HG02642 (cell line): ENCODE results near the gene VTI1A.

Source experiments
- ATAC-seq: cut with Tn5 transposase; IDR thresholded peaks from one replicate; pipeline ENCODE4 v1.9.1; 2021; ENCODE audit warnings: mild to moderate bottlenecking; ENCODE audit not compliant: unreplicated experiment, poor library complexity

VTI1A gene

DNA sequence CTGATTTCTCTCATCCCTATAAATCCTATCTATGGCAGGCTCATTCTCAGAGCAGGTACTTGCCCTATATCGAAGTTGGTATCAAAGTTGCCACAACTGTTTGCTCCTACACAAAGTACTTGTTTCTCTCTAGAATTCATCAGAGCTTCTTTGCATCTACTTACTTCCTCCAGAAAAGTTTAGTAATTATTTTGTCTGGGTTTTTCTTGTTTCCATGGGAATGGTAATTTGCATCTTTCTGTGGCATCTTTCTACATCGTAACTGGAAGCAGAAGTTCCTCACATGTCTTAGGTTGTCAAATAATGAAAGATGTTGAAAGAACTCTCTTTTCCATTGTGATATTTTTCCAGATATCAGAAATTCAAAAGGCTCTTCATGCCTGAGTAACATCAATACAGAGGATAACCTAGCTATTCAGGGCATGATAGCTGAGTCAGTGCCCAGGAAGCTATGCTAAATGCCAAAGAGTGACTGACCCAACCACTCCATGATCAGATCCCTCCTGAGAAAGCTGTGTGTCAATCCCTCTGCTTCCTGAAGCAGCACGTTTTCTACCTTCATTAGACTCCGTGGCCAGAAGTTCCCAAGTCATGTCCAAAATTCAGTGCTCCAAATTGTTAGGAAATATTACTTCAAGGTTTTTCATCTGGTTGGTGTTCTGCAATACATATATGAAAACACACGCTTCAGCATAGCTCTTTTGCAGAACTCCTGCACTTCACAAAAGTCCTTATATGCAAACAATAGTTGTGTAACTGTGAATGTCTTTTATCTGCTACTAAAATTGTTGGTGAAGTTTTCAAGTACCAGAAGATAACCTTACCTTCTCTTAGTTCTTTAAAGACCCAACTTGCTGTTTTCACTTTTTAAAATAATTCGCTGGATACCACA lies 216.5 kb downstream of the VTI1A start:
- ATAC-seq: no peak

DNA sequence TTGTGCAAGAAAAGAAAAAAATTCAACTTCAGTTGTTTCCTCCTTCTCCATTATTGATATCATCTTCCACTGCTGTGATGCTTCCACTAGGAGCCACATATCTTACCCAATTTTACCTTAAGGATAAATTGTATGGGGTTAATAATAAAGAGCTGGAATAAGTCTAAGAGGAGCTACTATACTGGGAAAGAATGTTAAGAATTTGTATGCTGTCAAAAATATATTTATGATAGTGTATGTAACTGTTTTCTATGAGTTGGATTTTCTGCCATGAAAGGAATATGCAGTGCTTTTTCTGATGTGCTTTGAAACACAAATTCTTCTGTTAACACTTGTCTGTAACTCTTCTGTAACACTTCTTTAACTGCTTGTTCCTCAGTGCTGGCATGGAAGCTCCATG lies 219.1 kb downstream of the VTI1A start:
- ATAC-seq: no peak

DNA sequence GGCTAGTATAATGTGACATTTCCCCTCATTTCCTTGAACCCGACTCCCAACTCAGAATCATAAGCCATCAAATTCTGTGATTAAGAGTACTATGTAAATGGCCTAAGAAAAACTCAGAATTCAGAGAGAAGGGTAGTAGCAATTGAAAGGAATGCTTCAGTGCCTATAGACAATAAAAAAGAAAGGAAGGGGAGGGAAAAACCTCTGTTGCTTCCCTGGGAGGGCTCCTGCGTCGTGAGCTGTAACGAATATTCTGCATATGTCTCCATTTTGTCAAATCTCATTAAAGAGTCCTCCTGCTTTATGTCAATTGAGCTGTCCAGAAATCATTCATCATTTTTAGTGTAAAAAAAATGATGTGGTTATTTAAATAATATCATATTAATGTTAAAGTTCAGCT lies 223.0 kb downstream of the VTI1A start:
- ATAC-seq: no peak

DNA sequence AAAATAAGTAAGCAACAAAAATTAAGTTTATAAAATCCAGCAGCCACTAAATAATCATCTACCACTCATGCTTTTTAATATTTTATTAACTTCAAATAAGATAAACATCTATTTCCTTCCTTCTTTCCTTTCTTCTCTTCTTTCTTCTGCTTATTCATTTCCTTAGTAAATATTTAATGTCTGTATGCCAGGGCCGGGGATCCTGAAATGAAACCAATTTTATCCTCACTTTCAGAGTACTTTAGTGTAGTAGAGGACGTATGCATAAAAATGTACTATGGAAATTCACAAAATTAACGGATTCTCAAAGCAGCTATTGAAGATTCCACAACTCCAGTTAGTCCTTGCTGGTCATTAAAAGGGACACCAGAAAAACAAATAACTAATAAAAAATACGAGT lies 224.7 kb downstream of the VTI1A start:
- no peak for ATAC-seq

DNA sequence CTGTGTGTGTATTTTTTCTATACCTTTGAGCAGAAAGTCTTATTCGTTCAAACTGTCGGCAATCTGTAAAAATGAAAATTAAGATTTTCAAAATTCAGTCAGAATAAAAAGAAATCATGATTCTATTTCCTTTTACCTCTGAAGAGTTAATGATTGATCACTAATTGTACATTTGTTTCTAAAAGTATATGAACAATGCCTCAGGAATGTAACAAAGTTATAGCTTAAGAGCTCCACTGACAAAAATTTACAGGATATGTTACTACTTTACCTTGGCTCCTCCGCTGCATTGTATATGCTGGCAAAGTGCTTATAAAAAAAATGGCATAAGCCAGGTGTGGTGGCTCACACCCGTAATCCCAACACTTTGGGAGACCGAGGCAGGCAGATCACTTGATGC lies 225.7 kb downstream of the VTI1A start:
- ATAC-seq: no peak

DNA sequence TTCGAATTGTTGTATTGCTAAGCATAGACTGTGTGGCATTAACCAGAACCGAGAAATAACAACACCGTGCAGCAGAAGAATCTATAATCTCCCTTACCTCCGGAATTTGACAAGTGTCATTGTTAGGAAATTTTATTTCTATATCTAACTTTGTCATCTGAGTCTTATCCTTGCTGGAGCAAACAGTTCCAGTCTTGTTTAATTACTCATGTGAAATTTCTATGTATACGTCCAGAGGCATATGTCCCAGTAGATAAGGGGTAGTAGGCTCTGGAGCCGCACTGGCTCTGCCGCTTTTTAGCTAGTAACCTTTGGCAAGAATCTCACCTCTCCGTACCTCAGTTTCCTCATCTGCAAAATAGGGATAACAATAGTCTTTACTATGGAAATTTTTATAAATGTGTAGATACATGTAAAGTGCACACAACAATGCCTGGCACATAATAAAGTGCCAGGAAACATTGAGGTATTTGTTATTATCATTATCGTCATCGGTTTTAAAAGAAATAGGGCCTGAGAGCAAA lies 228.6 kb downstream of the VTI1A start:
- ATAC-seq: no peak

DNA sequence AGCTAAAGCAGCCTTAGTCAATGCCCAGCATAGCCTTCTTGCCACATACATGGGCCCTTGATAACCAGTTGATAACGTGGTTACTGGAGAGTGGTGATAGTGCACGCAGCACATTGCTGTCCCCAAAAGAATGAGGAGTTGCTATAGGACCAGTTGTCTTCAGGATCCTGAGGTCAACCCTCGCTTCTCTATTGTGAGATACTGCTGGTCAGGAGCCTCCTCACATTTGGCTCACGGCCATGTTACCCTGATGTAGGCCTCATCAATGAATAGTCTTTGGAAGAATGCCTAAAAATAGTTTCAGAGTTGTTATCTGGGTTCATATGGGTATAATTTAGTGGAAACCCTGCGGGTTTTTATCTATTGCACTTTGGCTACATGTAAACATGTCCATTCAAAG lies 230.7 kb downstream of the VTI1A start:
- no peak for ATAC-seq

DNA sequence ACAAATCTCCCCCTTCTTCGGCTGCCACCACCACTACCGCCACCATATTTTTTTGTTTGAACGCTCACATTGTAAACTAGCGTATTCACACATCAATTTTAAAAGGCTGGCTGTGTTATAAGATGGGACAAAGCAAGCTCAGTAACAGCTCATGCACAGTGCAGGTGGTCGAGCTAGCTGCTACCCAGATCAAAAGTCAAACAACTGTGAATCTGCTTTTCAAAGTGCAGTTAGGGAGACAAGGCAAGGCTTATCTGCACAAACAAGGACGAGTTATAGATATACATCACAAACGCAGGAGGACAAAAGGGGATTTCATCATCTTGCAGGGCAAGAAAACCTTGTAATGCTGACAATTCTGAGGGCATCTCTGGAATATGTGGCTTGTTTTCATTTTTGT lies 231.6 kb downstream of the VTI1A start:
- ATAC-seq: no peak

DNA sequence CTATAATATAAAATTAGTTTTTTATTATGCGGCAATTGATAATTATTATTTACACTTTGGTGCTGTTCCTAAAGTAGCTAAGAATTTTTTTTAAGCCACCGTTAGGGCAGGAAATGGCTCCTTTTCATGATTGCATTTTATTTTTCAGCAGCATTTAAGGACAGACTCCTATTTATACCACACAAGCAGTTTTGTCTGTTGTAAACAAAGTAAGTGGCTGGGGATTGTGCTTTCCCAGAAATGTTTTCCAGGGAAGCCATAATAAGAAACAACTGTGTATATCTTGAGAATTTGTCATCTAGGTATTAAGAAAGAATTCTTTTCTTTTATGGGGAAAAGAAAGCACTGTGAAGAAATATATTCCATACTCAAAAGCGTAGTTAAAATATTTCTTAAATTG lies 232.0 kb downstream of the VTI1A start:
- no peak for ATAC-seq

DNA sequence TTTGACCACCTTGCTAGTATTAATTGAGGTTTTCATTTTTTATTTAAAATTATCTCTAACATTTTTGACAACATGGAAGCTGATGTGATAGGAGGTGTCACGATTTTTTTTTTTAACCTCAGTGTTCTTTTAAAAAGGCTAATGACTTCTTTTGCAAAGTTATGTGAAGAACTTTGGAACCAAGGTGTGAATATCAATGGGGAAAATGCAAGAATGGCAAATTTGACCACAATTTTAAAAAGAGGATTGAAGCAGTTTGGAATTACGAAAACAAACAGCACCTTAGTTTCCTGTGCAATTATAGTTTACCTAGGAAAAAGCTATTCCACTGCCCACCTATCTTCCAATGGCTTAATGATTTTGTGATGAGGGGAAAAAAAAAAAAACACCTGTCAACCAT lies 232.4 kb downstream of the VTI1A start:
- no peak for ATAC-seq

DNA sequence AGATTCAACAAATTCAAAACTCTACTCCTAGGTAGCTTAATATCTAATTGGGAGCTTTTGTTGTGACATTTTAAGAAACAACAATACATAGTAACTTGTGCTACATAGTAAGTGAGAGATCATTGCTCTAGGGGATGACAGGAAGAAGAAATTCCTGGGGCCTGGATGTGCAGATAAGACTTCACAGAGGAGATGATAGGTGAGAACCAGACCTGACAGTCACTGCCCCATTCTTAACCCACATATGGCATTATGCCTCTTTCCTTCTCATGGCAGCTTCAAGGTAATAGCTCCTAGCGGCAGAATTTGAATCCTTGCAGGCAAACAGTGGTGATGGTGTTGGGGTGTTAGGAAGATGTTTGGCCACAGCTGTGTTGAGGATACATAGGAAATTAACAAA lies 233.6 kb downstream of the VTI1A start:
- ATAC-seq: no peak

DNA sequence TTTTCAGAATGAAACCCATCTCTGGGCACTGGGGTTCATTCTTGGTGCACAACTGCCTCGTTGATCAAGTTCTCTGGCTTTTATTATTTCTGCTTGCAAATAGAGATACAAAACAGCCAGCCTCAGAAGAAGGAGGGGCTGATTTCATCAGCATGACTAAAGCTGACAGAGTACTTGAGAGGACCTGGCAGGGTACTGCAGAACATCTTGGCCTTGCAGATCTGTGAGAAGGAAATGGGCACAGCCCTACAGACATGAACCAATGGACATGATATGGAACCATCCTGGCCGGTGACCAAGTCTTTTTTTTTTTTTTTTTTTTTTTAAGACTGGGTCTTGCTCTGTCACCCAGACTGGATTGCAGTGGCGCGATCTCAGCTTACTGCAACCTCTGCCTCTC lies 240.6 kb downstream of the VTI1A start:
- ATAC-seq: no peak

DNA sequence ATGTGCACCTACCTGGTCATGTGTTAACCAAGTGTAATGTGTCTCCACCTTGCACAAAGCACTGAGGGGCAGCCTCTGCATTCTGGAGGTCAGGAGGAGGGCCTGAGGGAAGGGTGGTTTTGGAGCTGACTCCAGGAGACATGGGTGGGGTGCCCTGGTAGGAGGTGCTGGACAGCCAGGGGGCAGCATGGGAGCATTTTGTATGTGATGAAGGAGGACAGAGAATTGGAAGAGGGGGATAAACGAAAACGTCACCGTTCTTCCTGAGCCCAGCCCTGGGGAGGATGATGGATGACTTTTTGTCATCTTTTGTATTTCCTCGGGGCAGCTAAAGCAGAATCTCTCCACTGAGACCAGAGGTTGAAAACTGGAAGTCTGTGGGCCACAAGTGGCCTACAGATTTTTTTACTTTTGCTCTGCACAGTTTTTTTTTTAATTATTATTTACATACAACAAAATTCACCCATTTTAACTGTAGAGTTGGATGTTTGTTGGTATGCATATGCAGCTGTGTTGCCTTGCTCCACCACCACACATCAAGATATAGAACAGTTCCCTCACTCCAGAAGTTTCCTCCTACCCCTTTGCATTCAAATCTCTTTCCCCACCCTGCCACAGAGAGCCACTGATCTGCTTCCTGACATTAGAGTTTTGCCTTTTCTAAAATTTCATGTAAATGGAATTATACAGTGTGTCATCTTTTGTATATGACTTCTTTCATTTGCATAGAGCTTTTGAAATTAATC lies 242.5 kb downstream of the VTI1A start:
- ATAC-seq: no peak

DNA sequence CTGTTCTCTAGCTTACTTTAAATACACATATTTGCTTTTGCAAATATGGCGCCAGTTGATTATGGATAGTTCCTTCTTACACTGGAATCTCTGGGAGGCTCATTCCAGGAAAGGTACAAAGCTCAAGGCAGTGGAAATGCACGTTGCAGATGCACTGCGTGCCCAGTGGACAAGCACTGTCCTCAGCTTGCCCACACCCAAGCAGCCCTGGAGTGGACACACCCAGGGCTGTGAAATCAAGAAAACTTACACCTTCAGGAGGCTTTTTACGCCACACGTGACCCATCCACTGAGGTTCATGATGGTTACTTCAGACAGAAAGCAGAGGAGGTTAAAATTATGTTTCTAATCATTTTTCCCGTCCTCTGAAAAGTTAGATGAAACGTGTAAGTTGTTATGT lies 248.5 kb downstream of the VTI1A start:
- no peak for ATAC-seq

DNA sequence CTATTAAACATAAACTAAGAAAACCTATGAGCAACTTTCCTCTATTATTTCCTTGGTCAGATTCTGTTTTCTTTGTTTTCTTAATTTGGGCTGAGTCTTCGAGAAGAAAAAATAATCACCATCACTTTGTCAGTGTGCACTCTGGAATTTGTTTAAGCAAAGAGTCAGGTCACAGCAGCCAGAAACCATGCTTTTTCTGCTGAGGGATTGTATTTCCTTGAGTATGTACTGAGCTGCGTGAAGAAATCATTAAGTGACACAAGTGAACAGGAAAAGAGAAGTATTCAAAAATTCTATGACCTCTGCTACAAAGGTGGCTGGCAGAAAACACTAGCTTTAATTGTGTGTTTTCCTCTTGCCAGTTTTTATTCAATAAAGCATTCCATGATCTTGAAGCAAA lies 249.6 kb downstream of the VTI1A start:
- ATAC-seq: no peak

DNA sequence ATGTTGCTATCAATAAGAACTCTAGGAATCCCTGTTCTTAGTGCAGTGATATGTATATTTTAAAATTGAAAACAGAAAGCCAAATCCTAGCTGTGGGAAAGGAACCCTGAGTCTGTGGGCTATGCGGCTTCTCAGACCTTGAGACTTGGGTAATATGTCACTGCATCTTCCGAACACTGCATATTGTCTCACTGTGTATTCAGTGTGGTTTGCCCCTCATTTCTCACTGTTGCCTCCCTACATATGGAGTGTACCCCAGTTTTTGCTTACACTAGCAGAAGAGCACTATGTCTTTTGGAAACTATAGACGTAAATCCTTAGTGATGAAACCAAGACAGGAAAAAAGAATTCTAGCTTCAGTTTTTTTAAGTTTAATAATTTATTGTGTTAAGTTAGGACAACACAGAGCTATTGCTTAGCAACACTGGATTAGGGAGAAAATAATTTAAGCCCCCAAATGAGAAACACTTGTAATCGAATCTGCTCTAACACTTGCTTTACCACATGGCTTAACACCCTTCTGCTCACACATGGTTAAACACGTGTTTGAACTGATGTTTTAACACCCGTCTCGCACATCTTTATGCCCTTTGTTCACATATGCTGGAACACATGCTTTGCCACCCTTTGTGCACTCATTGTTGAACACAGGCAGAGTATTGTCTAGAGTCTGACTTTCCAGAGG lies 251.3 kb downstream of the VTI1A start:
- ATAC-seq: no peak

DNA sequence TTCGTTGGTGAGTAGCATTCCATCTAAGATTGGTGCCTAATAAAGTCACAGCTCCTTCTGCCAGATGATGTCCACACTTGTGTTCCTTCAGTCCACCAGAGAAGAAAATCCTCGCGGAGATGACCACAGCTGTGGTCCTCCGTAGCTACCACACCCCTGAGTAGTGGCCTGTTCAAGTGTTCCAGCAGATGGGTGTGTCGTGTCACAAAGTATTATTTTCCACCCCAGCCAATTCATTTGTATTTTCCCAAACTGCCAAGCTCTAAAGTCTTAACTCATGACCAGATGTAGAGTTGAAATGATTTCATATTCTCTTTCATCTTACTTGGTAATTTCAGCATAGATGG lies 251.8 kb downstream of the VTI1A start:
- ATAC-seq: no peak

DNA sequence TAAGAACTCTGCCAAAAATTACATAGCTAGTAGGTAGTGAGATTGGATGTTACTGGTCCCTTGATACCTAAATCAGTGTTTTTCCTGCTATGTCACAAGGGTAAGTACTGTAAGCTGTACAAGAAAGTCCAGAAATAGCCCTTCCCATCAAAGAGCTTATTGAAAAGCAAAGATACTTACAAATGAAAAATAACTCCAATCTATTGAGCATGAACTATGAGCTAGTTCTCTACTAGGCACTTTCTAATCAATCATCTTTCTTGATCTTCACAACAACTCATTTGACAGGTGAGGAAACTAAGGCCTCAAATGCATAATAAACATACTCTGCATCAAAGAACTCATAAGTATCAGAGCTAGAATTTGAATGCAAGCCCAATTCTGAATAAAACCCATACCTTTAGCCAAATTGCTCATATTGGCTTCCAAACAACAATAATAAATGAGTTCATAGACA lies 253.2 kb downstream of the VTI1A start:
- ATAC-seq: no peak

DNA sequence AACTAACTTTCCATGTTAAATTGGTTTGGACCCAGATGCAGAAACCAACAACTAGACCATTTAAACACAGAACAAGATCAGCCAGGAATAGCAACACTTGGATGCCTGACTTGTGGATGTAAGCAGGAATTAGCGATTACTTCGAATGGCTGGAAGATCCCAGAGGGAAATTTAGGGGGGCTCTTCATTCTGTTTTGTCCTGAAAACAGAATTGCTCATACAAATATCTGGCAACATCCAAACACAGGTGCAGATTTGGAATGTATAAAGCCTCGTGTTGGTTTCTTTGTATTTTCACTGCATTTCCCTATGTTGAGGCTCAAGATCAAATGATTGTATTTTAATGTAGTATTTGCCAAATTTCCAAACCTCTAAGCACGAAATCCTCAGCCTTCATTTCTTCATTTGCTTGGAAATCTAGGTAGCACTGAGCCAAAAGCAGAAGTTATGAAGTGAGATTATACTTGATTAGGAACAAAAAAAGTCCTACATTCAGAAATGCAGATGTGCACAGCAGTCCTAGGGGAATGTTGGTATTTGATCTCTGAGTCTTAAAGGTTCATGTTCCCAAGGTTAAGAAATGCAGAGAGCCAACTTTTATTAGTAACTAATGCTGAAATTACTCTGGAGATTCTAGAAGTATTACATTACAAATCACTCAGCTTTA lies 254.3 kb downstream of the VTI1A start:
- ATAC-seq: no peak

DNA sequence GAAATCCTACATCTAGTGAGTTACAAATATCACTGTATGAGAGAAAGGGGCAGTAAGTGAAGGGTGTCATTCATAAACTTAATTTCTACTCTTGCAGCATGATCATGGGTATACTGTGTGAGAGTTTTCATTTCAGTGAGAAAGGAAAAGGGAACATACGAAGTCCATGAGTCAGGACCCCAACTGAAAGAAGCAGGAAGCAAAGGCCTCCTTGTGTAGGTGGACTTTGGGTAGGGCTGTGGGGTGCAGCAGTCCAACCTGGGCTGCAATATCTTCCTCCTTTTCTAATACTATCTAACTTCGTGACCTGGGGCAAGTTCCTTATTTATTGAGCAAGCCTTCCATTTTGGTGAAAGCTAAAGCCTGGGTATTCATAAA lies 254.9 kb downstream of the VTI1A start:
- no peak for ATAC-seq

DNA sequence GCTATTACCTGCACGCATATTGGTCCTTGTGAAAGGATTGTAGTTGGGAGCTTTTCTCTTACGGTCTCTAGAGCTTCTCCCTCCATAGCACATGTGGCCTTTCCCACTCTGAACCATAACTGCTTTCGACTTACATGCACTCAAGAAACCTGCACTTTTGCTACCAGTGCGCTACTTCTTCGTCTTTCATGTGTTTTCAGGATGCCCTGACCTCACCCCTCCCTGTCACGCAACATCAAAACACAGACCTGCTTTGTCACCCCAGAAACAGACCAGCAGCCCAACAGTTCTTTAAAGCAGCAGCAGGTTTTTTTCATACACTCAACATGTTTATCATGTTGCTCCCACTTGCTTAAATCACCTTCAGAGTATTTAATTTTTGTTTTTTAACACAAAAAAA lies 259.6 kb downstream of the VTI1A start:
- no peak for ATAC-seq
